GM18507 (cell line): Measurements from ENCODE around the gene XIST.
"Not testable (repeated sequence)": the region's sequence is repeated elsewhere in the genome, so short reads cannot be mapped to it uniquely, and the experiment has no call there.

Experiments
- DNase-seq: peaks from one replicate; pipeline ENCODE4 v3.0.0; 2011; ENCODE audit warnings: low read depth; ENCODE audit not compliant: insufficient read length; ENCODE audit errors: extremely low spot score
- FAIRE-seq: peaks from 2 replicates; lab custom pipeline; 2011; peaks lifted over from hg19 to GRCh38; lab: Jason Lieb, UNC

Gene XIST

GRCh38 chrX:73818200-73819116 lies 34.1 kb downstream of the XIST start:
- FAIRE-seq, result no peak
- no peak for DNase-seq

GRCh38 chrX:73817393-73818199 lies 34.9 kb downstream of the XIST start:
- DNase-seq (no peak), FAIRE-seq (no peak)

GRCh38 chrX:73812256-73812655 lies 40.3 kb downstream of the XIST start:
- no peak for DNase-seq
- FAIRE-seq, result no peak

GRCh38 chrX:73804109-73804508 lies 48.4 kb downstream of the XIST start:
- not testable (repeated sequence) for FAIRE-seq, DNase-seq

- no peak for DNase-seq
- FAIRE-seq, result no peak
Measured at GRCh38 chrX:73799888-73800287, 52.6 kb downstream of the XIST start.

- not testable (repeated sequence) for FAIRE-seq, DNase-seq
Measured at GRCh38 chrX:73792511-73792910, 60.0 kb downstream of the XIST start.

- FAIRE-seq, result no peak
- no peak for DNase-seq
Measured at GRCh38 chrX:73785493-73785892, 67.0 kb downstream of the XIST start.
